Left forelimb (tissue), 1 donor: ENCODE results near the gene CACNA2D4.
A peak's percentile ranks its signal among the peaks of the same experiment; 100 is the strongest.
"Not testable (repeated sequence)": the region's sequence is repeated elsewhere in the genome, so short reads cannot be mapped to it uniquely, and the experiment has no call there.

Experiments
- DNase-seq: peaks from one replicate; pipeline ENCODE4 v3.0.0-alpha.2; 2018; ENCODE audit warnings: low spot score

Gene CACNA2D4

GRCh38 chr12:1832801-1833595, 85.5 kb downstream of the CACNA2D4 start:
- no peak for DNase-seq

- peak; percentile 82 for DNase-seq
Measured at GRCh38 chr12:1830981-1831963, 87.2 kb downstream of the CACNA2D4 start.

- DNase-seq, result no peak
Measured at GRCh38 chr12:1830401-1830845, 88.0 kb downstream of the CACNA2D4 start.

GRCh38 chr12:1829306-1829900, 89.0 kb downstream of the CACNA2D4 start:
- no peak for DNase-seq

- DNase-seq, result no peak
Measured at GRCh38 chr12:1828856-1829255, 89.6 kb downstream of the CACNA2D4 start.

GRCh38 chr12:1827826-1828805, 90.3 kb downstream of the CACNA2D4 start:
- no peak for DNase-seq

GRCh38 chr12:1826867-1827705, 91.4 kb downstream of the CACNA2D4 start:
- DNase-seq, result no peak

- DNase-seq, result no peak
Measured at GRCh38 chr12:1826401-1826800, 92.1 kb downstream of the CACNA2D4 start.

GRCh38 chr12:1825382-1826102, 92.9 kb downstream of the CACNA2D4 start:
- no peak for DNase-seq

GRCh38 chr12:1823237-1823636, 95.2 kb downstream of the CACNA2D4 start:
- DNase-seq, result no peak

GRCh38 chr12:1822699-1823098, 95.8 kb downstream of the CACNA2D4 start:
- DNase-seq, result no peak

- no peak for DNase-seq
Measured at GRCh38 chr12:1821805-1822204, 96.6 kb downstream of the CACNA2D4 start.

GRCh38 chr12:1820896-1821291, 97.6 kb downstream of the CACNA2D4 start:
- no peak for DNase-seq

GRCh38 chr12:1820191-1820895, 98.1 kb downstream of the CACNA2D4 start, which contains the start of gene LRTM2:
TSS of gene LRTM2 (plus strand) at chr12:1820565. CDS start at chr12:1828149, 7,584 bp downstream.
- DNase-seq, result no peak

- no peak for DNase-seq
Measured at GRCh38 chr12:1819571-1819970, 98.9 kb downstream of the CACNA2D4 start.

- no peak for DNase-seq
Measured at GRCh38 chr12:1819050-1819449, 99.4 kb downstream of the CACNA2D4 start.

- not testable (repeated sequence) for DNase-seq
Measured at GRCh38 chr12:1817928-1818327, 100.5 kb downstream of the CACNA2D4 start.

- DNase-seq, result no peak
Measured at GRCh38 chr12:1816730-1817348, 101.6 kb downstream of the CACNA2D4 start.
